Body of pancreas (tissue), 4 donors: ENCODE measurements around the gene EPM2A. TPM values are rescaled to one million over a fixed set of nuclear protein-coding genes. Genes with fewer than 3 reads are reported as not detected.

ENCODE experiments used
- ATAC-seq: fragments of 150-250 bp; one replicate; pipeline ENCODE4 v1.9.1; 2016
- DNase-seq, 4 donors: peaks; one replicate each; pipeline ENCODE4 v3.0.0-alpha.2; 2019
- H3K27ac ChIP-seq, 4 donors: fragments of 200-600 bp; sonication (generic); 1 replicate in 3 of 4; 2 replicates in 1 of 4; pipeline versions ENCODE4 v1.5.1 to v1.6.1; 2016 to 2019; ENCODE audit warnings: mild to moderate bottlenecking in 1 of 4, mixed read lengths in 1 of 4, moderate library complexity in 1 of 4
- H3K27me3 ChIP-seq, 2 donors: fragments of 200-600 bp; sonication (generic); one replicate each; pipeline ENCODE4 v1.6.0; 2016; ENCODE audit warnings: mild to moderate bottlenecking in 1 of 2
- H3K36me3 ChIP-seq, 2 donors: fragments of 200-600 bp; sonication (generic); replicated peaks in 1 of 2; 2 replicates each; pipeline ENCODE4 v1.5.1; 2016; ENCODE audit warnings: low read depth in 2 of 2; ENCODE audit not compliant: insufficient read depth in 1 of 2
- H3K4me1 ChIP-seq: fragments of 200-600 bp; sonication (generic); one replicate; pipeline ENCODE4 v1.6.0; 2016
- H3K4me3 ChIP-seq, 2 donors: fragments of 200-600 bp; sonication (generic); 1 replicate in 1 of 2; 2 replicates in 1 of 2; pipeline ENCODE4 v1.5.1; 2016 to 2019
- H3K9me3 ChIP-seq, 3 donors: fragments of 200-600 bp; sonication (generic); 1 replicate in 2 of 3; 2 replicates in 1 of 3; pipeline ENCODE4 v1.5.1; 2016
- CTCF ChIP-seq, 7 experiments: fragments of 450-650 bp in 4 of 7; fragments of 200-600 bp in 3 of 7; sonication (generic) in 3 of 7; IDR thresholded peaks; one replicate each; pipeline ENCODE4 v1.5.1; 2016 to 2019; ENCODE audit warnings: antibody characterized with exemption in 7 of 7
- POLR2A ChIP-seq, 3 donors: fragments of 450-650 bp; IDR thresholded peaks; one replicate each; pipeline ENCODE4 v1.6.1; 2016; ENCODE audit warnings: antibody characterized with exemption in 3 of 3, mild to moderate bottlenecking in 2 of 3
- WGBS, 2 donors: methylation state at CpG; one replicate each; pipeline ENCODE4 v1.1.5; 2017; 5-methylcytosine and 5-hydroxymethylcytosine counted together
- intact Hi-C: fragments of 100-400 bp; cut with DNase I; formaldehyde crosslinking; loops from one replicate; pipeline ENCODE4 v1.15.1; 2023
- small RNA-seq: library from RNA; depleted of rRNA; stranded (forward); fragments of <200 nt; gene quantifications from one replicate; pipeline ENCODE3, GENCODE V24; 2016
- total RNA-seq, 2 donors: library from RNA; depleted of rRNA; stranded (reverse); fragments of >200 nt; gene quantifications; one replicate each; pipeline ENCODE4 v1.1.0, GENCODE V29; 2016

The EPM2A gene
- total RNA-seq, 2 donors from 2014 or later, result 17.4 to 18.8 TPM

- TF ChIP-seq POLR2A (IDR thresholded peaks at IDR 0.05) (no peak), CTCF (IDR thresholded peaks at IDR 0.05) (no peak)
- Histone ChIP-seq H3K4me1 (no peaks in the 10 kb centered on the region), H3K36me3 (no peaks in the 10 kb centered on the region), H3K9me3 (no peaks in the 10 kb centered on the region), H3K27ac (no peak overlapping the region), H3K4me3 (no peak overlapping the region), H3K27me3 (no peaks in the 10 kb centered on the region)
- DNase-seq (no peak), ATAC-seq (no peak)
- intact Hi-C loops, result no loop called here
- 44 to 98% methylated on average over 2 to 3 of the region's 3 CpGs for WGBS, 2 donors
Observed at GRCh38 chr6:145583753-145584152, 151.6 kb downstream of the EPM2A start.

Small RNAs within 50 kb of the gene (small RNA-seq; reads per million reads assigned to genes)
- not detected for gene AL023806.2

Other genes with a start within 250 kb of the EPM2A start
- gene FBXO30, start 79.3 kb upstream of the EPM2A start, total RNA-seq, result 1 to 10 TPM; 2.0 to 5.4 TPM
- gene SHPRH, start 228.8 kb upstream of the EPM2A start, total RNA-seq, result 10 to 100 TPM; 18.2 to 30.0 TPM